Uterus (tissue), 4 donors: ENCODE data around the gene SPSB2. TPM values are rescaled to one million over a fixed set of nuclear protein-coding genes. Genes with fewer than 3 reads are reported as not detected.

Source experiments
- DNase-seq, 2 donors: peaks; one replicate each; pipeline ENCODE4 v3.0.0-alpha.2; 2019 to 2020
- H3K27ac ChIP-seq, 2 donors: fragments of 200-600 bp; sonication (generic); 1 replicate in 1 of 2; 2 replicates in 1 of 2; pipeline ENCODE4 v1.5.1; 2016 to 2018
- H3K27me3 ChIP-seq, 2 donors: fragments of 200-600 bp; sonication (generic); one replicate each; pipeline ENCODE4 v1.5.1; 2018 to 2019; ENCODE audit warnings: control low read depth in 1 of 2
- H3K36me3 ChIP-seq, 2 donors: fragments of 200-600 bp; sonication (generic); one replicate each; pipeline ENCODE4 v1.5.1; 2019; ENCODE audit warnings: control low read depth in 1 of 2
- H3K4me1 ChIP-seq, 2 donors: fragments of 200-600 bp; sonication (generic); one replicate each; pipeline ENCODE4 v1.5.1; 2018 to 2019; ENCODE audit warnings: control low read depth in 1 of 2
- H3K4me3 ChIP-seq, 2 donors: fragments of 200-600 bp; sonication (generic); 1 replicate in 1 of 2; 2 replicates in 1 of 2; pipeline ENCODE4 v1.5.1; 2018 to 2019; ENCODE audit warnings: mild to moderate bottlenecking in 1 of 2
- H3K9me3 ChIP-seq, 2 donors: fragments of 200-600 bp; sonication (generic); one replicate each; pipeline ENCODE4 v1.5.1; 2019; ENCODE audit warnings: control low read depth in 1 of 2
- CTCF ChIP-seq, 4 experiments: fragments of 200-600 bp in 2 of 4; fragments of 450-650 bp in 2 of 4; sonication (generic) in 2 of 4; IDR thresholded peaks; one replicate each; pipeline ENCODE4 v1.5.1; 2016 to 2019; ENCODE audit warnings: antibody characterized with exemption in 4 of 4, mild to moderate bottlenecking in 2 of 4, moderate library complexity in 1 of 4
- POLR2A ChIP-seq, 2 donors: fragments of 450-650 bp; IDR thresholded peaks; one replicate each; pipeline ENCODE4 v1.6.1; 2016; ENCODE audit warnings: antibody characterized with exemption in 2 of 2, mild to moderate bottlenecking in 1 of 2, moderate library complexity in 1 of 2
- intact Hi-C: fragments of 100-400 bp; cut with DNase I; formaldehyde crosslinking; loops from one replicate; pipeline ENCODE4 v1.15.1; 2023; ENCODE audit warnings: low total_unique reads
- total RNA-seq, 4 donors: library from RNA; depleted of rRNA in 3 of 4; stranded (reverse); fragments of >200 nt in 3 of 4; gene quantifications; one replicate each; pipeline versions ENCODE4 v1.1.0 to v1.2.4, GENCODE V29; 2014 to 2023
- donor health status: DM: yes; HTN: yes; CAD: no.

SPSB2 gene
- total RNA-seq, 4 donors from 2014 or later, result 2.8 to 11.3 (median 5.0) TPM

DNA sequence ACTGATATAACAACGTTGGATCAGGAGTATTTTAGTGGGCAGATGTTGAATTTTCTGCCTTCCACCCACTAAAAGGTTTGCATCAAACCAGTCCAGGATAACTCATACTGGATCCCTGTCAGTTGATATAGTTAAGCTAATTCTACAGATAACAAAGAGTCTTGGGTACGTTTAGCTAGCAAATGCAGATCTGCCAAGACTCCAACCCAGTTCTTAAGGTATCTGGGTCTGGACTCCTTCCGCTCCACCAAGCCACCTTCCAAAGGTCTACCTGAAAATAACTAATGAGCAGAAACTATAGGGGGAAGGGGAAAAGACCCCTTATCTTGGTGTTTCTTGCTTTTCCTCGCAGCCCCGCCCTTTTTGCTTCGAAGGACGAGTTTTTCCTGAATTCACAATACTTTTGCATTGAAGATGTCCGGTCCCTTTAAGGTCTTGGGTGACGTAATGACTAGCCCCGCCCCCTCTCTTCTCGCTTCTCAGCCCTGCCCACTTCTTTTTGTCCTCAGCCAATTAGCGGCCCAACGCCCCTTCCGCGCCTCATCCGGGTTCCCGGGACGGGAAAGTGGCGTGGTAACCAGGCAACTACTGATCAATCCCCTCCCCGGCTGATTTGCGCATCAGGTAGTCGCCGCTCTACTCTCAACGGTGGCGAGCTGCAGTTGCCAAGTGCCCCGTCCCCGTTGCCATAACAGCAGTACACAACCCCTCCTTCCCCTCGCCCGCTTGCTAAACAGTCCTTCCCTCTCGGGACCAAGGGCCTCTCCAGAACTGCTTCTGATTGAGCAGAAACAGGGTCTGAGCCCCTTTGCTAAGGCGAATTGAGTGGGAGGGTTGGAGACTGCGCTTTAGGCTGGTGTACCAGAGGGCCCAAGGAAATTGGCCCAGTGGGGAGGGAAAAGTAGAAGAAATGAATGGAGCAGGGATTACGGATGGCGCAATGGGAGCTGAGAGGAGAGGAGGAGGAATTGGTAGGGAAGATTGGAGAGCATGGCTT lies 31.5 kb upstream of the SPSB2 start, which contains the start of gene LRRC23:
TSS of gene LRRC23 (plus strand) at position 543 of the 997 bp plus-strand sequence. CDS start 812 bp downstream, outside the sequence.
- DNase-seq, result peak; percentile 97 to 99
- peak within 1 kb of the TSS; percentile 56 to 81 for H3K4me3 ChIP-seq
- H3K27me3 ChIP-seq, result no peaks in the 10 kb centered on the region
- H3K9me3 ChIP-seq, result no peaks in the 10 kb centered on the region
- peaks cover 0 to 4% of the 10 kb centered on the region in 2 donors for H3K4me1 ChIP-seq
- TF ChIP-seq CTCF (IDR thresholded peaks at IDR 0.05) (peak in 1 of 4 experiments; percentile 40), POLR2A (IDR thresholded peaks at IDR 0.05) (peak; percentile 58 to 69)
- intact Hi-C loops, result no loop called here
- peak within 1 kb of the TSS; percentile 84 to 88 for H3K27ac ChIP-seq
- H3K36me3 ChIP-seq, result no peaks in the 10 kb centered on the region

- peaks cover 0 to 4% of the 10 kb centered on the region in 2 donors for H3K4me1 ChIP-seq
- intact Hi-C loops, result no loop called here
- no peaks in the 10 kb centered on the region for H3K36me3 ChIP-seq
- no peak overlapping the region for H3K4me3 ChIP-seq
- peak overlapping the region in 1 of 2 donors; percentile 84 for H3K27ac ChIP-seq
- TF ChIP-seq CTCF (IDR thresholded peaks at IDR 0.05) (no peak), POLR2A (IDR thresholded peaks at IDR 0.05) (no peak)
- no peak for DNase-seq
- no peaks in the 10 kb centered on the region for H3K27me3 ChIP-seq
- no peaks in the 10 kb centered on the region for H3K9me3 ChIP-seq
Measured at GRCh38 chr12:6903722-6904121, 30.6 kb upstream of the SPSB2 start.

GRCh38 chr12:6902448-6902847 lies 29.3 kb upstream of the SPSB2 start:
- Histone ChIP-seq H3K27me3 (no peaks in the 10 kb centered on the region), H3K4me1 (peaks cover 0 to 4% of the 10 kb centered on the region in 2 donors), H3K4me3 (no peak overlapping the region), H3K36me3 (no peaks in the 10 kb centered on the region), H3K27ac (no peak overlapping the region), H3K9me3 (no peaks in the 10 kb centered on the region)
- TF ChIP-seq CTCF (IDR thresholded peaks at IDR 0.05), result no peak
- TF ChIP-seq POLR2A (IDR thresholded peaks at IDR 0.05), result no peak
- DNase-seq, result no peak
- intact Hi-C loops, result no loop called here

GRCh38 chr12:6899837-6900519 lies 26.9 kb upstream of the SPSB2 start:
- no peaks in the 10 kb centered on the region for H3K36me3 ChIP-seq
- H3K27ac ChIP-seq, result no peak overlapping the region
- H3K4me3 ChIP-seq, result no peak overlapping the region
- TF ChIP-seq POLR2A (IDR thresholded peaks at IDR 0.05) (no peak), CTCF (IDR thresholded peaks at IDR 0.05) (no peak)
- intact Hi-C loops, result no loop called here
- peaks cover 0 to under 1% of the 10 kb centered on the region in 2 donors for H3K4me1 ChIP-seq
- no peaks in the 10 kb centered on the region for H3K27me3 ChIP-seq
- H3K9me3 ChIP-seq, result no peaks in the 10 kb centered on the region
- DNase-seq, result peak in 1 of 2 donors; percentile 56
